Adrenal gland (tissue), 5 donors: ENCODE measurements around the gene INKA2.

Source experiments
- POLR2A ChIP-seq, 2 donors: fragments of 450-650 bp; IDR thresholded peaks; one replicate each; pipeline ENCODE4 v1.6.1; 2017; ENCODE audit warnings: antibody characterized with exemption in 2 of 2, mild to moderate bottlenecking in 2 of 2, moderate library complexity in 1 of 2
- TF ChIP-seq, protein P1 (sequence below), 6 experiments: fragments of 450-650 bp in 4 of 6; fragments of 200-600 bp in 2 of 6; sonication (generic) in 1 of 6; IDR thresholded peaks; 1 replicate in 5 of 6; 2 replicates in 1 of 6; pipeline versions ENCODE4 v1.5.1 to v1.8.0; 2016 to 2021; ENCODE audit warnings: antibody characterized with exemption in 6 of 6, mild to moderate bottlenecking in 2 of 6, moderate library complexity in 1 of 6
- donor health status: DM: no; HTN: no; CAD: no.

DNA sequence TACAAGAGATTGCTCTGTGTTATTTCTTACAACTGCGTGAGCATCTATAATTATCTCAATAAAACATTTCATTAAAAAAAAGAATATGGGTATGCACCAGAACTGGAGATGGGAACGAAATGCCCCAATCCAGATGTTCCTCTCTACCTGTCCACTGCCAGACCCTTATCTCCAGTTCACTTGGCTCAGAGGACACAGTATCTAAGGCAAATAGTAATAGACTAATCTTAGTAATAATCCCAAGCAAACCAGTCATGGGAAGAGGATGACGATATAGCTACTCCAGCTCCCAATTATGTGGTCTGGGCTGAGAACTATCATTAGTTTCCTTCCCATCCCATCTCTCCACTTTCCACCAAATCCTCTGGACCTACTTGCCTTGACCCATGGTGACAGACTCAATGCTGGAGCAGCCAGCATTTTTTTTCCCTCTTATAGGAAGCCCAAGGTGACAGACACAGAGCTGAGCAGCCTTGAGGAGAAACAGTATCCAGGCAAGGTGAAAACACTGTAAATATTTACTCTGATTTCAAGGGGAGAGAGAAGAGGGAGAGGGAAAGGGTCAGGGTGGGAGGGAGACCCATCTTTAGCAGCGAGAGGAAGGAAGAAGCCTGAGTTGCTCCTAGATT lies 45.2 kb upstream of the INKA2 start:
- TF ChIP-seq, protein P1, sequence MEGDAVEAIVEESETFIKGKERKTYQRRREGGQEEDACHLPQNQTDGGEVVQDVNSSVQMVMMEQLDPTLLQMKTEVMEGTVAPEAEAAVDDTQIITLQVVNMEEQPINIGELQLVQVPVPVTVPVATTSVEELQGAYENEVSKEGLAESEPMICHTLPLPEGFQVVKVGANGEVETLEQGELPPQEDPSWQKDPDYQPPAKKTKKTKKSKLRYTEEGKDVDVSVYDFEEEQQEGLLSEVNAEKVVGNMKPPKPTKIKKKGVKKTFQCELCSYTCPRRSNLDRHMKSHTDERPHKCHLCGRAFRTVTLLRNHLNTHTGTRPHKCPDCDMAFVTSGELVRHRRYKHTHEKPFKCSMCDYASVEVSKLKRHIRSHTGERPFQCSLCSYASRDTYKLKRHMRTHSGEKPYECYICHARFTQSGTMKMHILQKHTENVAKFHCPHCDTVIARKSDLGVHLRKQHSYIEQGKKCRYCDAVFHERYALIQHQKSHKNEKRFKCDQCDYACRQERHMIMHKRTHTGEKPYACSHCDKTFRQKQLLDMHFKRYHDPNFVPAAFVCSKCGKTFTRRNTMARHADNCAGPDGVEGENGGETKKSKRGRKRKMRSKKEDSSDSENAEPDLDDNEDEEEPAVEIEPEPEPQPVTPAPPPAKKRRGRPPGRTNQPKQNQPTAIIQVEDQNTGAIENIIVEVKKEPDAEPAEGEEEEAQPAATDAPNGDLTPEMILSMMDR (IDR thresholded peaks at IDR 0.05): no peak
- no peak for TF ChIP-seq POLR2A (IDR thresholded peaks at IDR 0.05)
